GM15510 (cell line): ENCODE results near the gene HDGFL3.

ENCODE experiments used
- POLR2A ChIP-seq: IDR thresholded peaks from 3 replicates; pipeline ENCODE4 v1.6.1; 2011; ENCODE audit warnings: borderline replicate concordance; ENCODE audit not compliant: insufficient read length; ENCODE audit errors: extremely low read depth

Gene HDGFL3

DNA sequence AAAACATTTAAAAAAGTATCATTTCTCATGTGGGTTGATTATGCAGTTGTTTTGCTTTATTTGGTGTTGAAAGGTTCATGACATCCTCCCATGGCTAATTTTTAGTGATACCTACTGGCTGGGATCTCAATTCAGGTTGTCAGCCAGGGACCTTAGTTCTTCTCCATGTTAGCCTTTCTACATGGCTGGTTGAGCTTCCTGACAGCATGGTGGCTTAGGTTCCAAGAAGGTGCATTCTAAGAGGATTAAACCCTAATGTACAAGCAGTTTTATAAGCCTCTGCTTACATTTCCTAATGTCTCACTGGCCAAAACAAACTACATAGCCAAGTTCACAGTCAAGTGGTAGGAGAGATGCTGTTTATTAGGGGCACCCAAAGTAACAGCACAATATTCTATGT lies 109.5 kb downstream of the HDGFL3 start:
- TF ChIP-seq POLR2A: no peak

DNA sequence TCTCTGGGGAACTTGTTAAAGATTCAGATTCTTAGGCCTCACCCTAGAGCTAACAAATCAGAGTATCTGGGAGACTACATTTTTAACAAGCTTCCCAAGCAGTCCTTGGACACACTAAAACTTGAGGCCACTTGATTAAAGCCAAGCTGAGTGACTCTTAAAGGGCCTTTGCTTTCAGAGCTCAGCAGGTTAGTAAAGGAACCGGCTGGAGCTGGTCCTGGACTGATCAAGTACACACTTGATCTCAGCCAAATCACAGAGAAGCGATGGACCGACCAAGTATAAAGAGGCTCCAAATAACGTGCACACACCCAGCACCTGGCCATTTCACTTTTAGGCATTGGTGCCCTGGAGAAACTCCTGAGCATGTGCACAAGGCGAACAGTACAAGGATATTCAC lies 113.0 kb downstream of the HDGFL3 start:
- no peak for TF ChIP-seq POLR2A

DNA sequence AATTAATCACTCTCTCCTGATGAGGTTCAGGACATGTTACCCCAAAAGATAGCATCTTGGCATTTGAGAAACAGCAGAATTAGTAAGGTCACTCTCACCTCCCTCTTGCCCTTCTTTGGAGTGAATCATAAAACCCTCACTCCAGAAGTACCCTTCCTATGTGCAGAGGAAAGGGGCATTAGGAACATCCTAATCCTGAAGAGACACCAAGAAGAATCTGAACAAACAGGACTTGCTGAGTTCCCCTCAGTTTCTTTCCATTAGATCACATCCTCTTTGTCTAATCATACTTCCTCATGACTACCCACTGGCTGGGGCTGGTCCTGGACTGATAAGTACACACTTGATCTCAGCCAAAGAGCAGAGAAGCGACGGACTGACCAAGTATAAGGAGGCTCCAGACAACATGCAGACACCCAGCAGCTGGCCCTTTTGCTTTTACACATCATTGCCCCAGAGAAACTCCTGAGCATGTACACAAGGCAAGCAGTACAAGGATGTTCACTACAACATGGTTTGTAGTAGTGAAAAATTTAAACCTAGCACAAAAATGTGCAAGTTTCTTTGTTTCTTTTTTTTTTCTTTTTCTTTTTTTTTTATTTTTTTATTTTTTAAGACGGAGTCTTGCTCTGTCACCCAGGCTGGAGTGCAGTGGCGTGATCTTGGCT lies 115.2 kb downstream of the HDGFL3 start:
- TF ChIP-seq POLR2A: no peak

DNA sequence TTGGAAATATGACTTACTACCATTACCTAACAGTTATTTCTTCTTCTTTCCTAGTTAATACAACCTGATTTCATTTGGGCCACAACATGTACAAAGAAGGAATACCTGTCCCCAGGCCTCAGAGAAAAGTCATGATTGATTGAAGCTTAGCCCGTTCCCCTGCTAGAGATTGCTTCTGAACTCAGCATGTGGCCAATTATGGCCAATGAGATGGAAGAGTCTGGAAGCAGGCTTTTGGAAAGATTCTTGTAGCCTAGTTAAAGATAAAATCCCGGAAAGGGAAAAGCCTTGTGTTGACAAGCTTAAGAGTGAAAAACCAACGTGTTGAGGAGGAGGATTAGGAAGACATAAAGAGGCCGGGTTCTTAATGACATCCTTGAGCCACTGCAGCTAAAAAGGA lies 117.2 kb downstream of the HDGFL3 start:
- no peak for TF ChIP-seq POLR2A

DNA sequence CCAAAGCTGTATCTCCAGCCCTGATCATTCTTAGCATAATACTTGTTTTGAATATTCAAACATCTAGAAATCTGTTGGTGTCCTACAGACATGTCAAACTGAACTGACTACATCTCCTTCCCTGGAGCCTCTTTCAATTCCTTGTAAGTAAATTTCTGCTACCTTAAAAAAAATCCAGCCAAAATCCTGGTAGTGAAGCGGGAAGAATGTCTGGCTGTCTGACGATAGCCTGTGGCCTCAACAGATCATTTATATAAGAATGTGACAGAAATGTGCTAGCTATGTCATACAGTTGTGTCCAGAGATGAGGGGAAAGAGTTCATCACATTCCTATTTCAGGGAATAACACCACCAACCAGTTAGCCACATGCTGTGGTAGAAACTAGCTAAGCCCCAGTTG lies 118.7 kb downstream of the HDGFL3 start:
- TF ChIP-seq POLR2A: no peak

DNA sequence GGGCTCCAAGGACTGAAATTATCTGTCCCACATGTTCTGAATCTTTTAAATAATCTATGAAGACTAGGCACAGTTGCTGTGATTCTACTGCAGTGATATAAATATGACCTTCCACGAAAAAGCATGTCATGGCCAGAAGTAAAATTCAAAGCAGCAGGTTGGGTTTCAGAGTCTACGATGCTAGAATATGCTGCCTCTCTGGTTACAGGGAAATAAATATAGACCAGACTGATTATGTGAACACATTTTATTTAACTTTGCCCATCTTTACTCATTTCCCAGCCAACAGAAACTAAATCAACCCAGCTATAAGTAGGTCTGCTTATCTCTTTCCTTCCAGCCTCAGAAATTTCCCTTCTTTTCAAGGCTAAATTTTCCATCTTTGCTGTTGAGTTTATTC lies 120.0 kb downstream of the HDGFL3 start:
- no peak for TF ChIP-seq POLR2A

DNA sequence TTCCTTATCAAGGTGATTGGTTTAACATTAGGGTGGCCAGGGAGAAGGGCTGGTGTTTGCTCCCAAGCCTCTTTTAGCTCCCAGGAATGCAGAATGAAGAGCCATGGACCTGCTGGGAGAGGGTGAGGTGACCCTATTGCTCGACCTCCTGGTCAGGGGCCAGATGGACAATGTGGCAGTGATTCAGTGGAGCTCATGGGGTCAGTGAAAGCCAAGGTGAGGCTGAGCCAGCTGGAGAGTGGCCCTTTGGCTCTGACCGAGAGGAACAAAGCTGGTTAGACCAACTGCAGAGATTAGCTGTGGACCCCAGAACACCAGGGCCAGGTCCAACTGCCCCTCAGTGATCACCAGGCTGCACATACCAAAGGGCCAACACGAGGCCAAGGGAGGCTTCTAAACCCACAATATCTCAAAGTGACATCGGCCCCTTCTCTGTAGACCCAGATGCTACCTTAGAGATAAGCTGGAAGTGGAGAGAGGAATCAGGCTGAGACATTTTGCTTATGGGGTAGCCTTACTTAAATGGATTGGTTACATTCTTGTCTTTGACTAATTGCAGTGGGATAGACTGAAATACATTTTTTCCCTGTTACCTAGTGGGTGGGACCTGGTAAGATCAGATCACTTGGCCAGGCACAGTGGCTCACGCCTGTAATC lies 124.8 kb downstream of the HDGFL3 start:
- no peak for TF ChIP-seq POLR2A

DNA sequence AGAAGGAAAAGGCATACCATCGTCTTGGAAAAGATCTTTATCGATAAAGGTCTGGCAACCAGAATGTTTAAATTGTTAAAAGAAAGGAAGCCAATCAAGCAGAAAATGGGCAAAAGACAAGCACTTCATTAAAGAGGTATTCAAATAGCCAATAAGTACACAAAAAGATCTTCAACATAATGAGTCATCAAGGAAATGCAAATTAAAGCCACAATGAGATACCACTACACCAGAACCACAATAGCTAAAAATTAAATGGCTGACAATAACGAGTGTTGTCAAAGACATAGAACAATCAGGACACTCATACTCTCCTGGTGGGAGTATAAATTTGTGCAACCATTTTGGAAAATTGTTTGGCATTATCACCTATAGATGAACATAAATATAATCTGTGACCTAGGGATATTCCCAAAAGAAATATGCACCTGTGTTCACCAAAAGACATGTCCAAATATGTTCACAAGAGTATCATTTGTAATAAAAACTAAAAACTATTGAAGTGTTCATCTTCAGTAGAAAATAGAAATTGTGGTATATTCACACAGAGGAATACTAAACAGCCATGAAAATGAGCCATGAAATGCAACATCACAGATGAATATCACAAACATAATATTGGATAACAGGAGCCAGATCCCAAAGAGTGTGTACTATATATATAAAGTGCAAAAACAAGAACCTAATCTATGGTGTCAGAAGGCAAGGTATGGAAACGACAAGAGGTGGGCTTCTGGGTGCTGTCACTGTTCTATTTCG lies 126.2 kb downstream of the HDGFL3 start:
- TF ChIP-seq POLR2A: no peak

DNA sequence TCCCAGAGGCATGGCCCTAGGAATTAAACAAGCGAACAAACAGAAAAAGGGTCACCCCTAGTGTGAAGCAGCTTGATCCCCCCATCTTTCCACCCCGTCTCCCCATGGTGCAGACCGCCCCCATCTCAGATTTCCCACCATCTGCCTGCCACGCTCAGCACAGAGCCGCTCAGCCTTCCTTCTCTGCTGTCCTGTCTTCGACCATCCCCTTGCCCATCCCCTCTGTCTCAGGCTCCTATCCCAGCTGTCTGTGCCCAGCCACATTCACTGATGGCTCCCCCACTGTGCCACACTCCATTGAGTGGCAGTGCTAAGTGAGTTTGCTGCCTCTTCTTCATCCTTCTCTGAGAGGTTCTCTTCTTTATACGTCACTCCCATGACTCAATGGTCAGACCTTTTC lies 128.9 kb downstream of the HDGFL3 start:
- no peak for TF ChIP-seq POLR2A
